CMK (cell line): ENCODE data around the gene EIF2S3.
A peak's percentile ranks its signal among the peaks of the same experiment; 100 is the strongest.
"Not testable (repeated sequence)": the region's sequence is repeated elsewhere in the genome, so short reads cannot be mapped to it uniquely, and the experiment has no call there.

Experiments
- DNase-seq: peaks from one replicate; pipeline ENCODE4 v3.0.0-alpha.2; 2010; ENCODE audit warnings: low read depth

The EIF2S3 gene

GRCh38 chrX:24050522-24051318, 4.0 kb upstream of the EIF2S3 start:
- DNase-seq = not testable (repeated sequence)

- DNase-seq = no peak
Observed at GRCh38 chrX:24055043-24055356, 244 bp downstream of the EIF2S3 start.

- DNase-seq = no peak
Observed at GRCh38 chrX:24063488-24063887, 8.7 kb downstream of the EIF2S3 start.

GRCh38 chrX:24069877-24070276, 15.1 kb downstream of the EIF2S3 start:
- no peak for DNase-seq

GRCh38 chrX:24079411-24079810, 24.7 kb downstream of the EIF2S3 start:
- no peak for DNase-seq

GRCh38 chrX:24080245-24080644, 25.5 kb downstream of the EIF2S3 start:
- not testable (repeated sequence) for DNase-seq

- no peak for DNase-seq
Observed at GRCh38 chrX:24080704-24081103, 25.9 kb downstream of the EIF2S3 start.

GRCh38 chrX:24081661-24082154, 27.0 kb downstream of the EIF2S3 start:
- peak; percentile 15 for DNase-seq

- DNase-seq = no peak
Observed at GRCh38 chrX:24082447-24082846, 27.7 kb downstream of the EIF2S3 start.

- DNase-seq = no peak
Observed at GRCh38 chrX:24085101-24085500, 30.3 kb downstream of the EIF2S3 start.

- no peak for DNase-seq
Observed at GRCh38 chrX:24090300-24091200, 35.8 kb downstream of the EIF2S3 start.

GRCh38 chrX:24093746-24094145, 39.0 kb downstream of the EIF2S3 start:
- DNase-seq = no peak

- DNase-seq = no peak
Observed at GRCh38 chrX:24097741-24098260, 43.0 kb downstream of the EIF2S3 start.

- DNase-seq = no peak
Observed at GRCh38 chrX:24098932-24099331, 44.2 kb downstream of the EIF2S3 start.

- no peak for DNase-seq
Observed at GRCh38 chrX:24099394-24099793, 44.6 kb downstream of the EIF2S3 start.

GRCh38 chrX:24100713-24101112, 46.0 kb downstream of the EIF2S3 start:
- DNase-seq = peak; percentile 11

- no peak for DNase-seq
Observed at GRCh38 chrX:24110069-24110468, 55.3 kb downstream of the EIF2S3 start.

GRCh38 chrX:24113181-24113580, 58.4 kb downstream of the EIF2S3 start:
- no peak for DNase-seq

GRCh38 chrX:24117258-24117657, 62.5 kb downstream of the EIF2S3 start:
- no peak for DNase-seq

GRCh38 chrX:24124244-24124799, 69.6 kb downstream of the EIF2S3 start:
- no peak for DNase-seq

- DNase-seq = no peak
Observed at GRCh38 chrX:24125028-24125612, 70.4 kb downstream of the EIF2S3 start.
